ENCODE results near the gene KIF26B. TPM values are rescaled to one million over a fixed set of nuclear protein-coding genes. Genes with fewer than 3 reads are reported as not detected.

Gene KIF26B
- total RNA-seq, 4 donors from 2014 or later, result 0.20 to 0.79 (median 0.41) TPM; not detected in 1

DNA sequence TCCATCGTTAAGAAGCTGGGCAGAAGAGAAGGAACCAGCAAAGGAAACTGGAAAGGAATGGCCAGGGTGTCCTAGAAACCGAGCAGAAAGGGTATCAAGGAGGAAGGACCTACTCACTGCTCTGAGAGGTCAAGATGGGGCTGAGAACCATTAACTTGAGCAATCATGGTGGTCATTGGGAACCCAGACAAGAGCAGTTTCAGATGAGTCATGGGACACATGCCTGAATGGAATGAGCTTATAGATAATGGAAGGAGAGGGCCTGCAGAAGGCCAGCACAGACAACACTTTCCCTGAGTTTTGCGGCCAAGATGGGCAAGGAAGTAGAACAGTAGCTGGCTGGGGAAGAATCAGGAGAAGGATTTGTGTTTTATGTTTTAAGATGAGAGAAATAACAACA lies 383.2 kb downstream of the KIF26B start:
- Histone ChIP-seq H3K9me3 (no peaks in the 10 kb centered on the region), H3K36me3 (no peaks in the 10 kb centered on the region), H3K4me1 (no peaks in the 10 kb centered on the region), H3K27me3 (no peaks in the 10 kb centered on the region), H3K27ac (no peak overlapping the region), H3K4me3 (no peak overlapping the region)
- TF ChIP-seq, protein P1, sequence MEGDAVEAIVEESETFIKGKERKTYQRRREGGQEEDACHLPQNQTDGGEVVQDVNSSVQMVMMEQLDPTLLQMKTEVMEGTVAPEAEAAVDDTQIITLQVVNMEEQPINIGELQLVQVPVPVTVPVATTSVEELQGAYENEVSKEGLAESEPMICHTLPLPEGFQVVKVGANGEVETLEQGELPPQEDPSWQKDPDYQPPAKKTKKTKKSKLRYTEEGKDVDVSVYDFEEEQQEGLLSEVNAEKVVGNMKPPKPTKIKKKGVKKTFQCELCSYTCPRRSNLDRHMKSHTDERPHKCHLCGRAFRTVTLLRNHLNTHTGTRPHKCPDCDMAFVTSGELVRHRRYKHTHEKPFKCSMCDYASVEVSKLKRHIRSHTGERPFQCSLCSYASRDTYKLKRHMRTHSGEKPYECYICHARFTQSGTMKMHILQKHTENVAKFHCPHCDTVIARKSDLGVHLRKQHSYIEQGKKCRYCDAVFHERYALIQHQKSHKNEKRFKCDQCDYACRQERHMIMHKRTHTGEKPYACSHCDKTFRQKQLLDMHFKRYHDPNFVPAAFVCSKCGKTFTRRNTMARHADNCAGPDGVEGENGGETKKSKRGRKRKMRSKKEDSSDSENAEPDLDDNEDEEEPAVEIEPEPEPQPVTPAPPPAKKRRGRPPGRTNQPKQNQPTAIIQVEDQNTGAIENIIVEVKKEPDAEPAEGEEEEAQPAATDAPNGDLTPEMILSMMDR (IDR thresholded peaks at IDR 0.05), result no peak
- TF ChIP-seq EP300 (IDR thresholded peaks at IDR 0.05; ENCODE audit: low read depth) (no peak), POLR2A (IDR thresholded peaks at IDR 0.05) (no peak), POLR2AphosphoS5 (IDR thresholded peaks at IDR 0.05) (no peak)
- intact Hi-C loops (cut with DNase I; ENCODE audit: low total_unique reads), result no loop called here
- in situ Hi-C loops (cut with MboI; ENCODE audit: low pct_ligation_motif_present in 1 of 4, low pct_unique_long_range_greater_than_20kb in 1 of 4, low sequenced_read_pairs in 3 of 4), result no loop called here
- WGBS, 2 donors (ENCODE audit: low coverage in 1 of 2), result 75 to 77% methylated on average over 3 of the region's 3 CpGs
- no peak for DNase-seq

DNA sequence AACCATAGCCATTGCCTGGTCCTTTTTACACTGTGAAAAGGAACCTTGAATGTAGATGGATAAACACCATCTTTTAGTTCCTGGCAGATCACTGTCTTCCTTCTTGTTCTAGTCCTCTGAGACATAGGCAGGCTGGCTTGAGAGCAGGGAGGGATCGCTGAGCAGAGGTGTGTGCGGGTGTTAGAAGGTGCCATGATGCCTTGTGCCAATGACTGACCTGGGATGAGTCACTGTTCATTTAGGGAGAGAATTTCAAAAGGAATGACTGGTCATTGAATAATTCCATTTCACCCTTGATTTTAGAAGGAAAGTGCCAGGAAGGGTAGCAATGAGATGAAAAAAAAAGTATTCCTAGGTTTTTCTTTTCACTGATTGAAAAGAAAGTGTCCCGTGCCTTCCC lies 383.9 kb downstream of the KIF26B start:
- intact Hi-C loops (cut with DNase I; ENCODE audit: low total_unique reads) (no loop called here), in situ Hi-C loops (cut with MboI; ENCODE audit: low pct_ligation_motif_present in 1 of 4, low pct_unique_long_range_greater_than_20kb in 1 of 4, low sequenced_read_pairs in 3 of 4) (no loop called here)
- no peaks in the 10 kb centered on the region for H3K27me3 ChIP-seq
- DNase-seq, result no peak
- H3K9me3 ChIP-seq, result no peaks in the 10 kb centered on the region
- no peaks in the 10 kb centered on the region for H3K4me1 ChIP-seq
- no peaks in the 10 kb centered on the region for H3K36me3 ChIP-seq
- no peak for TF ChIP-seq POLR2A (IDR thresholded peaks at IDR 0.05)
- TF ChIP-seq EP300 (IDR thresholded peaks at IDR 0.05; ENCODE audit: low read depth), result no peak
- TF ChIP-seq, protein P1 (IDR thresholded peaks at IDR 0.05), result no peak
- no peak for TF ChIP-seq POLR2AphosphoS5 (IDR thresholded peaks at IDR 0.05)
- WGBS, 2 donors (ENCODE audit: low coverage in 1 of 2), result 75 to 92% methylated on average over 1 to 3 of the region's 3 CpGs
- no peak overlapping the region for H3K4me3 ChIP-seq
- H3K27ac ChIP-seq, result no peak overlapping the region

- no peak for DNase-seq
- WGBS, 2 donors (ENCODE audit: low coverage in 1 of 2), result 86 to 87% methylated on average over 12 to 14 of the region's 14 CpGs
- TF ChIP-seq EP300 (IDR thresholded peaks at IDR 0.05; ENCODE audit: low read depth) (no peak), POLR2A (IDR thresholded peaks at IDR 0.05) (no peak), POLR2AphosphoS5 (IDR thresholded peaks at IDR 0.05) (no peak)
- TF ChIP-seq, protein P1 (IDR thresholded peaks at IDR 0.05), result no peak
- no peak overlapping the region for H3K27ac ChIP-seq
- in situ Hi-C loops (cut with MboI; ENCODE audit: low pct_ligation_motif_present in 1 of 4, low pct_unique_long_range_greater_than_20kb in 1 of 4, low sequenced_read_pairs in 3 of 4), result no loop called here
- no peaks in the 10 kb centered on the region for H3K4me1 ChIP-seq
- intact Hi-C loops (cut with DNase I; ENCODE audit: low total_unique reads), result no loop called here
- no peaks in the 10 kb centered on the region for H3K27me3 ChIP-seq
- H3K9me3 ChIP-seq, result no peaks in the 10 kb centered on the region
- no peaks in the 10 kb centered on the region for H3K36me3 ChIP-seq
- H3K4me3 ChIP-seq, result no peak overlapping the region
These were observed 386.6 kb downstream of the KIF26B start for GRCh38 chr1:245541369-245541768.

DNA sequence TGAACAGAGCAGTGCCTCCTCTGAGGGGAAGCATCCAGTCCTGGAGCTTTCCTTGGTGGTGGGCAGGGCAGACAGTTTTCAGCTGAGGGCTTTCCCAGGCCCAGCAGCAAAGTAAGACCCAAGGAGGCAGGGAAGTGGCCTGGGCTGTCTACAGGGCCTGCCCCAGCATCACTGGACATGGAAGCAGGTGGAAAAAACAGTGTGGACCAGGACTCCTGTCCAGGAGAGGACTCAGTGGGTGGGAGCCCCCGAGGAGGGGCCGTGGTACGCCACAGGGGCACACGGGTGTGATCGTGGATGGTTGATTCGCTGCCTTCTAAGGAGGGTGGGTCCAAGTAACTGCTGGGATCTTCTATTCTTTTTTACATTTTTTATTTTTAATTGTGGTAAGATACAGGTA lies 387.6 kb downstream of the KIF26B start:
- intact Hi-C loops (cut with DNase I; ENCODE audit: low total_unique reads) (no loop called here), in situ Hi-C loops (cut with MboI; ENCODE audit: low pct_ligation_motif_present in 1 of 4, low pct_unique_long_range_greater_than_20kb in 1 of 4, low sequenced_read_pairs in 3 of 4) (no loop called here)
- H3K36me3 ChIP-seq, result no peaks in the 10 kb centered on the region
- 92% methylated on average over 6 of the region's 6 CpGs; no CpG with 5 or more reads in 1 of the 2 donors for WGBS, 2 donors (ENCODE audit: low coverage in 1 of 2)
- no peak for TF ChIP-seq POLR2A (IDR thresholded peaks at IDR 0.05)
- TF ChIP-seq EP300 (IDR thresholded peaks at IDR 0.05; ENCODE audit: low read depth), result no peak
- TF ChIP-seq, protein P1 (IDR thresholded peaks at IDR 0.05), result no peak
- TF ChIP-seq POLR2AphosphoS5 (IDR thresholded peaks at IDR 0.05), result no peak
- DNase-seq, result no peak
- H3K27ac ChIP-seq, result no peak overlapping the region
- H3K4me1 ChIP-seq, result no peaks in the 10 kb centered on the region
- H3K27me3 ChIP-seq, result no peaks in the 10 kb centered on the region
- no peak overlapping the region for H3K4me3 ChIP-seq
- H3K9me3 ChIP-seq, result no peaks in the 10 kb centered on the region

All from transverse colon (tissue), 4 donors.